NT2/D1 (cell line): ENCODE measurements around the gene RNF13.

ENCODE experiments used
- YY1 ChIP-seq: IDR thresholded peaks from 2 replicates; pipeline ENCODE4 v1.6.1; 2011; ENCODE audit not compliant: insufficient read length, insufficient read depth
- ZNF274 ChIP-seq: IDR thresholded peaks from 2 replicates; pipeline ENCODE4 v1.6.1; 2011; ENCODE audit warnings: mild to moderate bottlenecking, low read depth, low read length

- TF ChIP-seq YY1, result no peak
- TF ChIP-seq ZNF274, result no peak
These were observed 142.4 kb downstream of the RNF13 start for GRCh38 chr3:149955449-149955848.
